Nephron (organoid): ENCODE measurements around the gene AFF3.
"Not testable (repeated sequence)": the region's sequence is repeated elsewhere in the genome, so short reads cannot be mapped to it uniquely, and the experiment has no call there.

Source experiments
- H3K27ac Mint-ChIP-seq, 3 experiments: 2 replicates each; pipeline ENCODE4 v1.8.0; 2020; ENCODE audit warnings: mixed read lengths in 3 of 3, mild to moderate bottlenecking in 2 of 3, moderate library complexity in 1 of 3
- H3K27me3 Mint-ChIP-seq: 2 replicates; pipeline ENCODE4 v1.8.0; 2021; ENCODE audit warnings: low read depth, mild to moderate bottlenecking, moderate library complexity, mixed read lengths
- H3K36me3 Mint-ChIP-seq: 2 replicates; pipeline ENCODE4 v1.8.0; 2020; ENCODE audit warnings: low read depth, mixed read lengths
- H3K4me1 Mint-ChIP-seq: 2 replicates; pipeline ENCODE4 v1.8.0; 2020; ENCODE audit warnings: mixed read lengths
- H3K4me3 Mint-ChIP-seq, 3 experiments: 2 replicates each; pipeline ENCODE4 v1.8.0; 2020; ENCODE audit warnings: mild to moderate bottlenecking in 3 of 3, mixed read lengths in 3 of 3, moderate library complexity in 2 of 3
- H3K9me3 Mint-ChIP-seq: 2 replicates; pipeline ENCODE4 v1.8.0; 2020; ENCODE audit warnings: mixed read lengths
- TF ChIP-seq, protein P1 (sequence below), 3 experiments: fragments of 200-600 bp; sonication (generic); IDR thresholded peaks; one replicate each; pipeline ENCODE4 v1.5.0; 2021; ENCODE audit warnings: antibody characterized with exemption in 3 of 3; ENCODE audit not compliant: unreplicated experiment in 3 of 3

The AFF3 gene

DNA sequence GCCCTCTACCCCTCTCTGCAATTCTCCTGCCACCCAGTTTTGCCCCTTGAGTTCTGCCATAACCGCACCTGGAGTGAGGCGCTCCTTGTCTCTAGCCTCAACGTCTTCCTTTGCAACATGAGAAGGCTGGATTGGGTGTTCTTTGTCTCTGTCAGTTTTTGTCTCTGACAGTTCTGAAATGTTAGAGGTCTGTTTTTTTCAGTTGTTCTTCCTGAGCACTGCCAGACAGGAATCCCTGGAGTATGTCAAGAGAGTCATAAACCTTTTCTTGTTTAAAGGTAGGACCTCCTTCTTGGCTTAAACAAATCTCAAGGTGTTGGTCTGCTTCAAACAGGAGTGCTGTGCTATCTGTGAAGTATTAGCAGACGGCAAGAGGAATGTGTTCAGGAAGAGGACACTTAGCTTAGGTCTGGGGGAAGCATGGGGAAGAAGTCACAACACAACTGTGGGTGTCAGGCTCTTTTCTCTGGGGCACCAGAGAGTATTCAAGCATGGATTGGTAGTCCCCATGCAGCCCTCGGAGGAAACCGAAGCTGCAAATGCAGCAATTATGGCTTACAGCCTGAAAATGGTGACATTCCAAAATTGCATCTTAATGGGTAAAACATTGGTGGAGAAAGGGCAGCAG is 32.3 kb downstream of the AFF3 start:
- Mint-ChIP-seq H3K36me3 (no peaks in the 10 kb centered on the region), H3K4me3 (no peak overlapping the region), H3K9me3 (peaks cover 9% of the 10 kb centered on the region), H3K27me3 (peaks cover 10% of the 10 kb centered on the region), H3K4me1 (peaks cover 38% of the 10 kb centered on the region), H3K27ac (peak overlapping the region in 2 of 3 experiments; percentile 51 to 80)
- TF ChIP-seq, protein P1, sequence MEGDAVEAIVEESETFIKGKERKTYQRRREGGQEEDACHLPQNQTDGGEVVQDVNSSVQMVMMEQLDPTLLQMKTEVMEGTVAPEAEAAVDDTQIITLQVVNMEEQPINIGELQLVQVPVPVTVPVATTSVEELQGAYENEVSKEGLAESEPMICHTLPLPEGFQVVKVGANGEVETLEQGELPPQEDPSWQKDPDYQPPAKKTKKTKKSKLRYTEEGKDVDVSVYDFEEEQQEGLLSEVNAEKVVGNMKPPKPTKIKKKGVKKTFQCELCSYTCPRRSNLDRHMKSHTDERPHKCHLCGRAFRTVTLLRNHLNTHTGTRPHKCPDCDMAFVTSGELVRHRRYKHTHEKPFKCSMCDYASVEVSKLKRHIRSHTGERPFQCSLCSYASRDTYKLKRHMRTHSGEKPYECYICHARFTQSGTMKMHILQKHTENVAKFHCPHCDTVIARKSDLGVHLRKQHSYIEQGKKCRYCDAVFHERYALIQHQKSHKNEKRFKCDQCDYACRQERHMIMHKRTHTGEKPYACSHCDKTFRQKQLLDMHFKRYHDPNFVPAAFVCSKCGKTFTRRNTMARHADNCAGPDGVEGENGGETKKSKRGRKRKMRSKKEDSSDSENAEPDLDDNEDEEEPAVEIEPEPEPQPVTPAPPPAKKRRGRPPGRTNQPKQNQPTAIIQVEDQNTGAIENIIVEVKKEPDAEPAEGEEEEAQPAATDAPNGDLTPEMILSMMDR (IDR thresholded peaks at IDR 0.05; ENCODE audit: unreplicated experiment in 3 of 3): no peak

DNA sequence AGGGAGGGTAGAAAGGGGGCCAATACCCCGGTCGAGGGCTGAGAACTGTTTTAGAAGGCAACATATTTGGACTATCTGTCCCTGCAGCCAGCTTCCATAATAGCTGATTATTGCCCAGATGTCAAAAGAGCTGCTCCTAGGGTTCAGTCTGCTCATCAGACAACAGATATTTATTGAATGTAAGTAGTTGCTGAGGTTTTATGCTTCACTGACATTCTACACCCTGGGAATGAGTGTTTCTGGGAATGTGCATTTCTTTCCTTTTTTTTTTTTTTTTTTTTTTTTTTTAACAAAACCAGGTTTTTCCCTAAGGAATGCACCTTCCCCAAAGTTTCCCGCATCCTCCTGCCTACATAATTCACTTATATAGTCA is 33.8 kb downstream of the AFF3 start:
- H3K4me3 Mint-ChIP-seq: not testable (repeated sequence)
- peak overlapping the region; percentile 94 to 98 (median 97) for H3K27ac Mint-ChIP-seq

GRCh38 chr2:100107906-100108647 is 34.3 kb downstream of the AFF3 start:
- H3K27me3 Mint-ChIP-seq: peaks cover 10% of the 10 kb centered on the region
- peak overlapping the region in 2 of 3 experiments; percentile 22 to 97 for H3K4me3 Mint-ChIP-seq
- H3K9me3 Mint-ChIP-seq: no peaks in the 10 kb centered on the region
- TF ChIP-seq, protein P1 (IDR thresholded peaks at IDR 0.05; ENCODE audit: unreplicated experiment in 3 of 3): no peak
- H3K27ac Mint-ChIP-seq: peak overlapping the region; percentile 94 to 98 (median 97)
- peaks cover 38% of the 10 kb centered on the region for H3K4me1 Mint-ChIP-seq
- H3K36me3 Mint-ChIP-seq: no peaks in the 10 kb centered on the region

More for the DNA sequence above, 33.8 kb downstream of the AFF3 start:
- not testable (repeated sequence) for H3K9me3 Mint-ChIP-seq, H3K27me3 Mint-ChIP-seq, H3K36me3 Mint-ChIP-seq
- H3K4me1 Mint-ChIP-seq: peaks cover 38% of the 10 kb centered on the region

- Mint-ChIP-seq H3K4me1 (peaks cover 38% of the 10 kb centered on the region), H3K4me3 (peak overlapping the region; percentile 10 to 97 (median 11))
These were observed 35.0 kb downstream of the AFF3 start for GRCh38 chr2:100107440-100107839.

DNA sequence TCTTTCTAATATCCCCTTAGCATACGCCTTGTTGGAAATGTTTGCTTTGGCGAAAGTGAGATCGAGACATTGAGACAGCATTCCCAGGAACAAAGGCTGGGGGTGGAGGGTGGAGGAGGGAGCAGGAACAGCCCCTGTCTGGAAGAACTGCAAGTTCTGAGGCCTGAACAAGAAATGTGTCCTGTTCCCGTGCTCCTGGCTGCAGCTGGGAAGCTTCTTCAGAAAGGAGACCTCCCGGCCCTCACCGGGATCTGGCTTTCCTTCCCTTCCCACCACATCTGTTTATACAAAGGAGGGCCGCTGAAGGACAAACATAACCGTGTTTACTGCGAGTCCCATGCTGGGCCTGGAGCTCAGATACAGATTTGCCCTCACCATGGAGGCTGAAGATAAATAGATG is 35.9 kb downstream of the AFF3 start:
- Mint-ChIP-seq H3K36me3 (no peaks in the 10 kb centered on the region), H3K27ac (peak overlapping the region; percentile 94 to 98 (median 97)), H3K9me3 (no peaks in the 10 kb centered on the region), H3K4me3 (peak overlapping the region; percentile 90 to 97 (median 92)), H3K27me3 (peaks cover 10% of the 10 kb centered on the region), H3K4me1 (peaks cover 38% of the 10 kb centered on the region)
- TF ChIP-seq, protein P1 (IDR thresholded peaks at IDR 0.05; ENCODE audit: unreplicated experiment in 3 of 3): no peak

More at GRCh38 chr2:100107440-100107839, 35.0 kb downstream of the AFF3 start:
- peak overlapping the region; percentile 94 to 98 (median 97) for H3K27ac Mint-ChIP-seq
- no peaks in the 10 kb centered on the region for H3K9me3 Mint-ChIP-seq
- H3K36me3 Mint-ChIP-seq: no peaks in the 10 kb centered on the region
- peaks cover 10% of the 10 kb centered on the region for H3K27me3 Mint-ChIP-seq
- TF ChIP-seq, protein P1 (IDR thresholded peaks at IDR 0.05; ENCODE audit: unreplicated experiment in 3 of 3): no peak

DNA sequence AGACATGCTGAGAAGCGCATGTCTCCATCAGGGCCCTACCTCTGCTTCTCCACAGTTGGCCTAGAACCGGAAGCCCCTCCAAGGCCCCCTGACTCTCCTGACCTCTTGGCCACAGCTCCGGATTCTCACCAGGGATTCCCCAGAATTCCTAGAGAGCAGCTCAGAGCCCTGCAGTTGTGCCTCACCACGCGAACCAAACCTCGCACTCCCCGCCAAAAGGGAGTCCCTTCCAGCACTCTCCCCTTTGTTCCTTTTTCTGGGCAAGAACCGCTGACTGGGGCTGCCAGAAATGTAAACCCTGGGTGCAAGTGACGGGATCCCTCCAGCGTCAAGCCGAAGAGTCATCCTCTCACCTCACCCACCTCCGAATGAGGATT is 36.7 kb downstream of the AFF3 start:
- Mint-ChIP-seq H3K27me3 (peaks cover 10% of the 10 kb centered on the region), H3K4me1 (peaks cover 38% of the 10 kb centered on the region), H3K9me3 (no peaks in the 10 kb centered on the region), H3K27ac (peak overlapping the region; percentile 94 to 98 (median 97)), H3K36me3 (no peaks in the 10 kb centered on the region), H3K4me3 (peak overlapping the region; percentile 90 to 97 (median 92))
- TF ChIP-seq, protein P1 (IDR thresholded peaks at IDR 0.05; ENCODE audit: unreplicated experiment in 3 of 3): no peak
